ENCODE results near the gene APOA4.

- TF ChIP-seq, protein P1, sequence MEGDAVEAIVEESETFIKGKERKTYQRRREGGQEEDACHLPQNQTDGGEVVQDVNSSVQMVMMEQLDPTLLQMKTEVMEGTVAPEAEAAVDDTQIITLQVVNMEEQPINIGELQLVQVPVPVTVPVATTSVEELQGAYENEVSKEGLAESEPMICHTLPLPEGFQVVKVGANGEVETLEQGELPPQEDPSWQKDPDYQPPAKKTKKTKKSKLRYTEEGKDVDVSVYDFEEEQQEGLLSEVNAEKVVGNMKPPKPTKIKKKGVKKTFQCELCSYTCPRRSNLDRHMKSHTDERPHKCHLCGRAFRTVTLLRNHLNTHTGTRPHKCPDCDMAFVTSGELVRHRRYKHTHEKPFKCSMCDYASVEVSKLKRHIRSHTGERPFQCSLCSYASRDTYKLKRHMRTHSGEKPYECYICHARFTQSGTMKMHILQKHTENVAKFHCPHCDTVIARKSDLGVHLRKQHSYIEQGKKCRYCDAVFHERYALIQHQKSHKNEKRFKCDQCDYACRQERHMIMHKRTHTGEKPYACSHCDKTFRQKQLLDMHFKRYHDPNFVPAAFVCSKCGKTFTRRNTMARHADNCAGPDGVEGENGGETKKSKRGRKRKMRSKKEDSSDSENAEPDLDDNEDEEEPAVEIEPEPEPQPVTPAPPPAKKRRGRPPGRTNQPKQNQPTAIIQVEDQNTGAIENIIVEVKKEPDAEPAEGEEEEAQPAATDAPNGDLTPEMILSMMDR (IDR thresholded peaks at IDR 0.05; ENCODE audit: insufficient read depth, low read length, poor library complexity, severe bottlenecking): no peak
- TF ChIP-seq EZH2phosphoT487 (conservative IDR thresholded peaks at IDR 0.05; ENCODE audit: low read length): no peak
These were observed 29.3 kb upstream of the APOA4 start for GRCh38 chr11:116852261-116853031.
